K562 (cell line): ENCODE results near the gene NF1. TPM values are rescaled to one million over a fixed set of nuclear protein-coding genes. Genes with fewer than 3 reads are reported as not detected.

Experiments used
- ATAC-seq: fragments of 200-7000 bp; cut with Tn5 transposase; 3 replicates; pipeline ENCODE4 v1.9.1; 2020; ENCODE audit warnings: moderate library complexity
- BruUV-seq: library from RNA; stranded (reverse); fragments of 400-500 nt; replicated peaks from 2 replicates; lab custom pipeline; 2021; lab: Mats Ljungman, UMichigan
- CTCF ChIA-PET: fragments of 300-600 bp; formaldehyde crosslinking; extraction: SDS; loops from one replicate; lab custom pipeline; 2021; ENCODE audit warnings: low intra/inter-chr PET ratio; lab: Yijun Ruan, JAX
- POLR2A ChIA-PET: fragments of 300-600, 350-650 bp; sonication (Branson Sonifier 250); formaldehyde crosslinking; extraction: SDS; loops from one replicate; lab custom pipeline; 2021; ENCODE audit warnings: antibody characterized with exemption, inconsistent platforms; lab: Yijun Ruan, JAX
- DNase-seq, 4 experiments: peaks; one replicate each; pipeline versions ENCODE4 v3.0.0 to v3.0.0-alpha.2; 2011 to 2018; ENCODE audit warnings: low spot score in 3 of 4, mixed read lengths in 3 of 4; ENCODE audit errors: extremely low read depth in 1 of 4
- FAIRE-seq: peaks from 2 replicates; lab custom pipeline; 2011; peaks lifted over from hg19 to GRCh38; lab: Jason Lieb, UNC
- H2AFZ ChIP-seq: 2 replicates; pipeline ENCODE4 v1.6.0; 2011; ENCODE audit warnings: low read depth, low read length, control low read depth, inconsistent platforms
- H3K27ac ChIP-seq: fragments of 200-600 bp; 3 replicates; pipeline ENCODE4 v1.8.0; 2011; ENCODE audit warnings: low read depth, mild to moderate bottlenecking, control low read depth, inconsistent platforms, low read length, moderate library complexity, mixed read lengths; ENCODE audit errors: extremely low read depth
- H3K27me3 ChIP-seq, 2 experiments: fragments of 300-600 bp in 1 of 2; 2 replicates in 1 of 2; 3 replicates in 1 of 2; pipeline versions ENCODE4 v1.6.0 to v1.8.0; 2011; ENCODE audit warnings: inconsistent platforms in 2 of 2, low read length in 2 of 2, mild to moderate bottlenecking in 1 of 2, mixed read lengths in 1 of 2, moderate library complexity in 1 of 2; ENCODE audit not compliant: control insufficient read depth in 2 of 2, insufficient read depth in 2 of 2
- H3K36me3 ChIP-seq: fragments of 300-600 bp; 3 replicates; pipeline ENCODE4 v1.8.0; 2011; ENCODE audit warnings: mild to moderate bottlenecking, low read length, inconsistent platforms; ENCODE audit not compliant: control insufficient read depth, insufficient read depth
- H3K4me1 ChIP-seq, 2 experiments: fragments of 200-600 bp in 1 of 2; replicated peaks in 1 of 2; 2 replicates in 1 of 2; 3 replicates in 1 of 2; pipeline versions ENCODE4 v1.5.1 to v1.8.0; 2011; ENCODE audit warnings: inconsistent platforms in 2 of 2, low read length in 2 of 2, mild to moderate bottlenecking in 1 of 2, mixed read lengths in 1 of 2, moderate library complexity in 1 of 2; ENCODE audit not compliant: control insufficient read depth in 2 of 2, insufficient read depth in 2 of 2
- H3K4me2 ChIP-seq: 2 replicates; pipeline ENCODE4 v1.6.1; 2011; ENCODE audit warnings: low read length, control low read depth, inconsistent platforms, mixed read lengths; ENCODE audit not compliant: insufficient read depth
- H3K4me3 ChIP-seq: fragments of 200-600 bp; sonication (generic), shearing (Covaris generic); 2 replicates; pipeline ENCODE4 v1.5.1; 2016; ENCODE audit warnings: control low read depth, inconsistent platforms
- H3K79me2 ChIP-seq: fragments of 200-600 bp; 3 replicates; pipeline ENCODE4 v1.8.0; 2011; ENCODE audit warnings: low read length, inconsistent platforms; ENCODE audit not compliant: control insufficient read depth, insufficient read depth
- H3K9ac ChIP-seq, 2 experiments: 2 replicates each; pipeline versions ENCODE4 v1.6.0 to v1.6.1; 2011; ENCODE audit warnings: low read depth in 2 of 2, low read length in 2 of 2, control low read depth in 1 of 2, inconsistent platforms in 1 of 2, mild to moderate bottlenecking in 1 of 2, mixed read lengths in 1 of 2; ENCODE audit not compliant: insufficient read depth in 1 of 2
- H3K9me1 ChIP-seq: one replicate; pipeline ENCODE4 v1.6.0; 2011; ENCODE audit warnings: inconsistent platforms, mild to moderate bottlenecking, low read length, moderate library complexity; ENCODE audit not compliant: control insufficient read depth, insufficient read depth
- H3K9me3 ChIP-seq: replicated peaks from 2 replicates; pipeline ENCODE4 v1.5.1; 2011; ENCODE audit warnings: low read depth, low read length, inconsistent platforms; ENCODE audit not compliant: control insufficient read depth, insufficient read depth
- H4K20me1 ChIP-seq: replicated peaks from 2 replicates; pipeline ENCODE4 v1.6.1; 2011; ENCODE audit warnings: low read length, inconsistent platforms, mixed read lengths; ENCODE audit not compliant: control insufficient read depth, insufficient read depth
- MXD1 ChIP-seq: fragments of 250-450 bp; sonication (Bioruptor Pico); IDR thresholded peaks from 2 replicates; pipeline ENCODE4 v1.8.0; 2021; ENCODE audit warnings: borderline replicate concordance, mild to moderate bottlenecking, moderate library complexity; ENCODE audit not compliant: poor library complexity, severe bottlenecking
- ZNF146 ChIP-seq: IDR thresholded peaks from one replicate; pipeline ENCODE4 v1.6.1; 2018; ENCODE audit warnings: missing compliant biosample characterization; ENCODE audit not compliant: unreplicated experiment
- ZNF449 ChIP-seq: fragments of 250-450 bp; sonication (Bioruptor Pico); IDR thresholded peaks from 2 replicates; pipeline ENCODE4 v1.8.0; 2022; ENCODE audit warnings: moderate library complexity, mild to moderate bottlenecking, inconsistent platforms
- WGBS: fragments of 100-300 bp; shearing (Covaris generic); methylation state at CpG from one replicate; pipeline ENCODE4 v1.1.6; 2016; ENCODE audit warnings: low coverage, mixed read lengths; ENCODE audit not compliant: insufficient coverage; ENCODE audit errors: missing lambda C conversion rate; 5-methylcytosine and 5-hydroxymethylcytosine counted together
- in situ Hi-C: fragments of 300-500 bp; cut with MboI; formaldehyde crosslinking; loops from 4 replicates; pipeline ENCODE4 v1.15.0; 2018; ENCODE audit warnings: inconsistent platforms, mixed read lengths
- intact Hi-C: fragments of 100-400 bp; cut with micrococcal nuclease; formaldehyde crosslinking; loops from 2 replicates; pipeline ENCODE4 v1.14.2; 2022
- polyA plus RNA-seq, 8 experiments: library from polyadenylated mRNA; depleted of rRNA in 4 of 8; stranded (reverse) in 5 of 8; unstranded in 3 of 8; fragments of >200 nt; fragmentation: Nextera tagmentation in 2 of 8; fragmentation: Illumina TruSeq in 1 of 8; extraction: Ambion mirVana in 2 of 8; extraction: Trizol in 1 of 8; gene quantifications; 2 replicates each; pipeline versions ENCODE4 v1.2.1 to v1.2.3, GENCODE V29; 2011 to 2014; ENCODE audit warnings: inconsistent platforms in 1 of 8, missing spikeins in 1 of 8
- total RNA-seq, 7 experiments: library from RNA; depleted of rRNA in 6 of 7; stranded (reverse); fragments of >200 nt in 6 of 7; fragmentation: Illumina TruSeq in 2 of 7; extraction: Trizol in 2 of 7; gene quantifications; 2 replicates each; pipeline versions ENCODE4 v1.2.1 to v1.2.3, GENCODE V29; 2011 to 2021; ENCODE audit warnings: low replicate concordance in 1 of 7

Gene NF1
- total and polyA plus RNA-seq, 9 of the 15 experiments (the other 6 are each of a cell fraction or from before 2014, with no cell fraction given): 3.4 to 41.9 (median 24.3) TPM

GRCh38 chr17:31408586-31408985, 313.8 kb downstream of the NF1 start:
- no TSS peak for BruUV-seq
- no peak for FAIRE-seq
- in situ Hi-C loops (no loop called here), intact Hi-C loops (no loop called here)
- Histone ChIP-seq H3K9me1 (peaks cover 7% of the 10 kb centered on the region), H3K4me1 (peaks cover 0 to 4% of the 10 kb centered on the region in 2 experiments; a peak in 1 of 5 replicates), H3K4me3 (no peak overlapping the region), H3K9ac (peak overlapping the region in 1 of 2 experiments; percentile 45; a peak in 2 of 4 replicates), H4K20me1 (no peaks in the 10 kb centered on the region), H3K79me2 (no peaks in the 10 kb centered on the region), H2AFZ (no peak overlapping the region)
- 11% methylated on average over 4 of the region's 4 CpGs for WGBS
- CTCF ChIA-PET: no interaction called here
- no peak for TF ChIP-seq MXD1 (CRISPR knock-in tag)
- TF ChIP-seq ZNF146 (CRISPR knock-in tag): no peak
- TF ChIP-seq ZNF449 (CRISPR knock-in tag): no peak
- TF ChIP-seq, all 486 proteins: peak for 0
- no peak for ATAC-seq
- POLR2A ChIA-PET: no interaction called here
- DNase-seq: no peak
- Histone ChIP-seq H3K27ac (no peak overlapping the region), H3K36me3 (no peaks in the 10 kb centered on the region), H3K4me2 (no peak overlapping the region), H3K27me3 (peaks cover 26 to 74% of the 10 kb centered on the region in 2 experiments; a peak in 4 of 5 replicates), H3K9me3 (no peaks in the 10 kb centered on the region)
